Nephron (organoid): ENCODE results near the gene SERPINB1.

ENCODE experiments used
- H3K27ac Mint-ChIP-seq, 3 experiments: 2 replicates each; pipeline ENCODE4 v1.8.0; 2020; ENCODE audit warnings: mixed read lengths in 3 of 3, mild to moderate bottlenecking in 2 of 3, moderate library complexity in 1 of 3
- H3K27me3 Mint-ChIP-seq: 2 replicates; pipeline ENCODE4 v1.8.0; 2021; ENCODE audit warnings: low read depth, mild to moderate bottlenecking, moderate library complexity, mixed read lengths
- H3K36me3 Mint-ChIP-seq: 2 replicates; pipeline ENCODE4 v1.8.0; 2020; ENCODE audit warnings: low read depth, mixed read lengths
- H3K4me1 Mint-ChIP-seq: 2 replicates; pipeline ENCODE4 v1.8.0; 2020; ENCODE audit warnings: mixed read lengths
- H3K4me3 Mint-ChIP-seq, 3 experiments: 2 replicates each; pipeline ENCODE4 v1.8.0; 2020; ENCODE audit warnings: mild to moderate bottlenecking in 3 of 3, mixed read lengths in 3 of 3, moderate library complexity in 2 of 3
- H3K9me3 Mint-ChIP-seq: 2 replicates; pipeline ENCODE4 v1.8.0; 2020; ENCODE audit warnings: mixed read lengths
- CTCF ChIP-seq, 3 experiments: fragments of 200-600 bp; sonication (generic); IDR thresholded peaks; one replicate each; pipeline ENCODE4 v1.5.0; 2021; ENCODE audit warnings: antibody characterized with exemption in 3 of 3; ENCODE audit not compliant: unreplicated experiment in 3 of 3

Gene SERPINB1

GRCh38 chr6:2821554-2821953, 20.1 kb downstream of the SERPINB1 start:
- TF ChIP-seq CTCF (IDR thresholded peaks at IDR 0.05; ENCODE audit: unreplicated experiment in 3 of 3), result no peak
- Mint-ChIP-seq H3K4me3 (no peak overlapping the region), H3K36me3 (peaks cover 12% of the 10 kb centered on the region), H3K4me1 (peaks cover 30% of the 10 kb centered on the region), H3K9me3 (peaks cover 11% of the 10 kb centered on the region), H3K27me3 (no peaks in the 10 kb centered on the region), H3K27ac (no peak overlapping the region)

- H3K4me3 Mint-ChIP-seq, result no peak overlapping the region
- no peak for TF ChIP-seq CTCF (IDR thresholded peaks at IDR 0.05; ENCODE audit: unreplicated experiment in 3 of 3)
- peaks cover 24% of the 10 kb centered on the region for H3K4me1 Mint-ChIP-seq
- peaks cover 17% of the 10 kb centered on the region for H3K36me3 Mint-ChIP-seq
- H3K27me3 Mint-ChIP-seq, result no peaks in the 10 kb centered on the region
- H3K27ac Mint-ChIP-seq, result no peak overlapping the region
- peaks cover 15% of the 10 kb centered on the region for H3K9me3 Mint-ChIP-seq
Measured at GRCh38 chr6:2820415-2820814, 21.2 kb downstream of the SERPINB1 start.

DNA sequence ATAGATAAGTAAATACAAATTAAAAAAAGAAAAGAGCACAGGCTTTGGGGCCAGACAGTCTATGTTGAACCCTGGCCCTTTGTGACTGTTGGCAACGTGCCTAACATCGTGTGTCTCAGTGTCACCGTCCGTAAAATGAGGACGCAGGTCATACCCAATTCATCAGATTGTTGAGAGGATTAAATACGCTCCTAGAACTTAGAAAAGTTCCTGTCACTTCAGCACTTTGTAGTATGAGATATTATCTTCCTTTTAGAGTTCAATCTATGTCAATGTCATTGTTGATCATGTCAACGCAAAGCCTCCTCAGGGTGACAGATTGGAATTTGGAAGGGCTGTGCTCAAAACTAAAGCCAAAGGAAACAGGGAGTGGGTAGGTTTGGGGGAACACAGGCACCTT, 21.7 kb downstream of the SERPINB1 start:
- H3K9me3 Mint-ChIP-seq, result peaks cover 15% of the 10 kb centered on the region
- H3K4me1 Mint-ChIP-seq, result peaks cover 24% of the 10 kb centered on the region
- no peak overlapping the region for H3K27ac Mint-ChIP-seq
- H3K4me3 Mint-ChIP-seq, result no peak overlapping the region
- no peak for TF ChIP-seq CTCF (IDR thresholded peaks at IDR 0.05; ENCODE audit: unreplicated experiment in 3 of 3)
- no peaks in the 10 kb centered on the region for H3K27me3 Mint-ChIP-seq
- peaks cover 17% of the 10 kb centered on the region for H3K36me3 Mint-ChIP-seq

DNA sequence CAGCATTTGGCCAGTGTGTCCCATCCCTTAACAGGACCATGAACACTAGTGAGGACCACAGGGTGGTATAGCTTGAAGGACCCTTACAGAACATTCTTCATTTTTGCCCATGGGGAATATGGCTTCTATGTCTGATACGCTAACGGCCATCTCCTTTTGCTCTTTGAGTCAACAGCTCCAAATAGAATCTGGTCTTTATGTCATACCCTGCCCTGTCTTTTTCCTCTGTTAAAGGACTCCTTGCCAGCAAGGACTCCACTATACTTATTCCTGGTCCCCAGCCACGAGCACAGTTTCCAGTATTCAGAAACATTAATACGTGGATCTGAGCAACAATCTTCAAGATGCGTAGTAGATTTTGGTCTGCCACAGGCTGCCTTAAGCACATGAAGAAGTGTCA, 22.5 kb downstream of the SERPINB1 start:
- H3K27me3 Mint-ChIP-seq, result no peaks in the 10 kb centered on the region
- peaks cover 24% of the 10 kb centered on the region for H3K4me1 Mint-ChIP-seq
- peaks cover 15% of the 10 kb centered on the region for H3K9me3 Mint-ChIP-seq
- H3K36me3 Mint-ChIP-seq, result peaks cover 13% of the 10 kb centered on the region
- no peak overlapping the region for H3K4me3 Mint-ChIP-seq
- peak overlapping the region in 2 of 3 experiments; percentile 20 to 30 for H3K27ac Mint-ChIP-seq
- no peak for TF ChIP-seq CTCF (IDR thresholded peaks at IDR 0.05; ENCODE audit: unreplicated experiment in 3 of 3)

DNA sequence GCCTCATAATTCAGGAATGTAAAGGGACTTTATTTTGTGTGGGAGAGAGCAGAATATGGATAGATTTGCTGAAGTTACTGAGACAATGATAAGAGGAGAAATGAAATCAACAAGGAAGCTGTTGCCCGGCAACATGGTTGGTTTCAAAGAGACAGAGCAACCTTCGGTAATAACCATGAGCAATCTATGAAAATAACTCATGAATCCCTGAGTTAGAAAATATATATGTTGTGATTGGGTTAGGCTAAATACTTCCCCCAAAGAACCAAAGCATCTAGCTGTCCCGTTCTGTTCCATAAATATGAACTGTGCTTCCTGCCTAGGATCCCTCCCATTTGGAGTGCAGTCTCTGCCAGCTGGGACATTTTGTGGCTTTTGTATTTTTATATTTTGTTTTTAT, 23.1 kb downstream of the SERPINB1 start:
- Mint-ChIP-seq H3K36me3 (peaks cover 11% of the 10 kb centered on the region), H3K27me3 (no peaks in the 10 kb centered on the region), H3K27ac (peak overlapping the region; percentile 3 to 58 (median 20)), H3K9me3 (peaks cover 17% of the 10 kb centered on the region), H3K4me3 (no peak overlapping the region), H3K4me1 (peaks cover 24% of the 10 kb centered on the region)
- TF ChIP-seq CTCF (IDR thresholded peaks at IDR 0.05; ENCODE audit: unreplicated experiment in 3 of 3), result no peak

GRCh38 chr6:2817903-2818443, 23.7 kb downstream of the SERPINB1 start:
- Mint-ChIP-seq H3K27ac (peak overlapping the region; percentile 3 to 58 (median 20)), H3K4me1 (peaks cover 19% of the 10 kb centered on the region), H3K4me3 (no peak overlapping the region), H3K9me3 (peaks cover 17% of the 10 kb centered on the region), H3K27me3 (no peaks in the 10 kb centered on the region), H3K36me3 (peaks cover 11% of the 10 kb centered on the region)
- no peak for TF ChIP-seq CTCF (IDR thresholded peaks at IDR 0.05; ENCODE audit: unreplicated experiment in 3 of 3)
